NCI-H2081 (cell line): Measurements from ENCODE around the gene TLK1.
A peak's percentile ranks its signal among the peaks of the same experiment; 100 is the strongest.
"Not testable (repeated sequence)": the region's sequence is repeated elsewhere in the genome, so short reads cannot be mapped to it uniquely, and the experiment has no call there.

Experiments used
- DNase-seq, 2 experiments: peaks; one replicate each; lab custom pipeline; 2025; lab: John Stamatoyannopoulos, UW

TLK1 gene

GRCh38 chr2:171083451-171083850 lies 77.2 kb downstream of the TLK1 start:
- DNase-seq, result peak in 1 of 2 experiments; percentile 12

GRCh38 chr2:171081649-171082111 lies 79.0 kb downstream of the TLK1 start:
- no peak for DNase-seq

GRCh38 chr2:171080607-171081006 lies 80.1 kb downstream of the TLK1 start:
- DNase-seq, result no peak

- not testable (repeated sequence) for DNase-seq
These were observed 84.3 kb downstream of the TLK1 start for GRCh38 chr2:171076422-171076821.

GRCh38 chr2:171072164-171072563 lies 88.5 kb downstream of the TLK1 start:
- no peak for DNase-seq

- DNase-seq, result no peak
These were observed 91.3 kb downstream of the TLK1 start for GRCh38 chr2:171069286-171069956.

GRCh38 chr2:171066110-171066509 lies 94.6 kb downstream of the TLK1 start:
- no peak for DNase-seq

GRCh38 chr2:171057575-171057974 lies 103.1 kb downstream of the TLK1 start:
- no peak for DNase-seq

GRCh38 chr2:171056307-171056706 lies 104.4 kb downstream of the TLK1 start:
- no peak for DNase-seq

- no peak for DNase-seq
These were observed 111.0 kb downstream of the TLK1 start for GRCh38 chr2:171049691-171050090.

GRCh38 chr2:171046048-171046560 lies 114.6 kb downstream of the TLK1 start:
- no peak for DNase-seq

- DNase-seq, result no peak
These were observed 116.3 kb downstream of the TLK1 start for GRCh38 chr2:171044416-171044815.

- DNase-seq, result no peak
These were observed 118.3 kb downstream of the TLK1 start for GRCh38 chr2:171042253-171042969.

GRCh38 chr2:171036532-171036931 lies 124.2 kb downstream of the TLK1 start:
- no peak for DNase-seq

- no peak for DNase-seq
These were observed 126.4 kb downstream of the TLK1 start for GRCh38 chr2:171034315-171034714.

GRCh38 chr2:171025214-171025613 lies 135.5 kb downstream of the TLK1 start:
- DNase-seq, result no peak

- no peak for DNase-seq
These were observed 142.2 kb downstream of the TLK1 start for GRCh38 chr2:171018522-171018921.

GRCh38 chr2:171016125-171016524 lies 144.6 kb downstream of the TLK1 start:
- DNase-seq, result no peak

GRCh38 chr2:171013851-171014250 lies 146.8 kb downstream of the TLK1 start:
- DNase-seq, result no peak

GRCh38 chr2:171009386-171009785 lies 151.3 kb downstream of the TLK1 start:
- no peak for DNase-seq

GRCh38 chr2:171008550-171009205 lies 152.0 kb downstream of the TLK1 start:
- DNase-seq, result no peak

- DNase-seq, result no peak
These were observed 155.9 kb downstream of the TLK1 start for GRCh38 chr2:171004833-171005232.

GRCh38 chr2:171004363-171004762 lies 156.3 kb downstream of the TLK1 start:
- DNase-seq, result no peak
